NOMO-1 treated with dmso at 0.1 percent for 144 hours (cell line): ENCODE measurements around the gene FBXL4.

Experiments
- DNase-seq: peaks from one replicate; lab custom pipeline; 2025; ENCODE audit not compliant: unreplicated experiment; lab: John Stamatoyannopoulos, UW

Gene FBXL4

GRCh38 chr6:98827295-98828159 is 120.2 kb downstream of the FBXL4 start:
- no peak for DNase-seq

GRCh38 chr6:98825600-98826230 is 122.0 kb downstream of the FBXL4 start:
- no peak for DNase-seq

- DNase-seq = no peak
Observed at GRCh38 chr6:98824902-98825599, 122.7 kb downstream of the FBXL4 start.

- no peak for DNase-seq
Observed at GRCh38 chr6:98824162-98824901, 123.4 kb downstream of the FBXL4 start.

GRCh38 chr6:98823428-98824161 is 124.2 kb downstream of the FBXL4 start:
- DNase-seq = no peak

GRCh38 chr6:98821756-98822405 is 125.9 kb downstream of the FBXL4 start:
- no peak for DNase-seq
